WERI-Rb-1 (cell line): ENCODE data around the gene THRB.

Experiments
- DNase-seq: peaks from one replicate; pipeline ENCODE4 v3.0.0-alpha.2; 2020
- H3K27ac ChIP-seq: fragments of 250-450 bp; sonication (Bioruptor Pico); 2 replicates; pipeline ENCODE4 v1.5.1; 2020; ENCODE audit warnings: mild to moderate bottlenecking, moderate library complexity
- H3K27me3 ChIP-seq: fragments of 250-450 bp; sonication (Bioruptor Pico); 2 replicates; pipeline ENCODE4 v1.5.1; 2021; ENCODE audit warnings: mild to moderate bottlenecking, low read depth, moderate library complexity; ENCODE audit not compliant: insufficient read depth, severe bottlenecking
- H3K36me3 ChIP-seq: fragments of 250-450 bp; sonication (Bioruptor Pico); 2 replicates; pipeline ENCODE4 v1.5.1; 2020; ENCODE audit warnings: mild to moderate bottlenecking, moderate library complexity
- H3K4me3 ChIP-seq: 2 replicates; pipeline ENCODE4 v1.5.1; 2011; ENCODE audit warnings: low read depth, mild to moderate bottlenecking, control low read depth, low read length
- H3K9me3 ChIP-seq: fragments of 250-450 bp; sonication (Bioruptor Pico); 2 replicates; pipeline ENCODE4 v1.5.1; 2021; ENCODE audit warnings: mild to moderate bottlenecking, moderate library complexity; ENCODE audit not compliant: severe bottlenecking
- CTCF ChIP-seq: IDR thresholded peaks from 2 replicates; pipeline ENCODE4 v1.5.1; 2011; ENCODE audit warnings: low read depth, mild to moderate bottlenecking, control low read depth, inconsistent platforms, low read length

THRB gene

GRCh38 chr3:24201301-24201700 lies 293.3 kb downstream of the THRB start:
- DNase-seq: no peak

GRCh38 chr3:24199775-24200247 lies 294.8 kb downstream of the THRB start:
- H3K27me3 ChIP-seq: no peaks in the 10 kb centered on the region
- peak overlapping the region; percentile 10; the same call in 1 of the 2 replicates for H3K4me3 ChIP-seq
- peaks cover 12% of the 10 kb centered on the region for H3K9me3 ChIP-seq
- no peak for TF ChIP-seq CTCF
- DNase-seq: no peak
- peak overlapping the region; percentile 77 for H3K27ac ChIP-seq
- H3K36me3 ChIP-seq: peaks cover 6% of the 10 kb centered on the region

More at GRCh38 chr3:24201301-24201700, 293.3 kb downstream of the THRB start:
- Histone ChIP-seq H3K36me3 (peaks cover 6% of the 10 kb centered on the region), H3K27ac (peak overlapping the region; percentile 77; the same call in 1 of the 2 replicates), H3K4me3 (no peak overlapping the region), H3K9me3 (peaks cover 14% of the 10 kb centered on the region), H3K27me3 (no peaks in the 10 kb centered on the region)
- no peak for TF ChIP-seq CTCF

- Histone ChIP-seq H3K27ac (peak overlapping the region; percentile 77), H3K27me3 (no peaks in the 10 kb centered on the region), H3K9me3 (peaks cover 10% of the 10 kb centered on the region), H3K4me3 (no peak overlapping the region; the same call in none of the 2 replicates), H3K36me3 (peaks cover 6% of the 10 kb centered on the region)
- DNase-seq: no peak
- no peak for TF ChIP-seq CTCF
These were observed 295.4 kb downstream of the THRB start for GRCh38 chr3:24199300-24199699.

GRCh38 chr3:24198728-24199127 lies 295.9 kb downstream of the THRB start:
- Histone ChIP-seq H3K4me3 (no peak overlapping the region), H3K27ac (peak overlapping the region; percentile 77), H3K27me3 (no peaks in the 10 kb centered on the region), H3K9me3 (peaks cover 4% of the 10 kb centered on the region), H3K36me3 (peaks cover 6% of the 10 kb centered on the region)
- TF ChIP-seq CTCF: no peak
- DNase-seq: no peak

GRCh38 chr3:24197809-24198208 lies 296.8 kb downstream of the THRB start:
- H3K27me3 ChIP-seq: no peaks in the 10 kb centered on the region
- H3K27ac ChIP-seq: no peak overlapping the region; the same call in 1 of the 2 replicates
- H3K36me3 ChIP-seq: peaks cover 2% of the 10 kb centered on the region; the same call in 1 of the 2 replicates
- no peaks in the 10 kb centered on the region for H3K9me3 ChIP-seq
- no peak overlapping the region for H3K4me3 ChIP-seq
- DNase-seq: peak; percentile 56
- TF ChIP-seq CTCF: peak; percentile 44; the same call in 1 of the 2 replicates

GRCh38 chr3:24196526-24196925 lies 298.1 kb downstream of the THRB start:
- peaks cover 2% of the 10 kb centered on the region; the same call in 1 of the 2 replicates for H3K36me3 ChIP-seq
- no peak for DNase-seq
- TF ChIP-seq CTCF: no peak

More at GRCh38 chr3:24196526-24196925, 298.1 kb downstream of the THRB start:
- Histone ChIP-seq H3K4me3 (no peak overlapping the region), H3K27me3 (no peaks in the 10 kb centered on the region), H3K9me3 (no peaks in the 10 kb centered on the region), H3K27ac (no peak overlapping the region)
